ENCODE measurements around the gene NBL1.

NBL1 gene

GRCh38 chr1:19670787-19671186 is 26.7 kb downstream of the NBL1 start:
- no peak for DNase-seq (ENCODE audit: low spot score)

- no peak for DNase-seq (ENCODE audit: low spot score)
These were observed 28.1 kb downstream of the NBL1 start for GRCh38 chr1:19672237-19672636.

- DNase-seq (ENCODE audit: low spot score), result no peak
These were observed 31.7 kb downstream of the NBL1 start for GRCh38 chr1:19675797-19676196.

- DNase-seq (ENCODE audit: low spot score), result peak; percentile 72
These were observed 32.4 kb downstream of the NBL1 start for GRCh38 chr1:19676438-19676922.

GRCh38 chr1:19678493-19678892 is 34.4 kb downstream of the NBL1 start:
- no peak for DNase-seq (ENCODE audit: low spot score)

- no peak for DNase-seq (ENCODE audit: low spot score)
These were observed 34.9 kb downstream of the NBL1 start for GRCh38 chr1:19678931-19679453.

- no peak for DNase-seq (ENCODE audit: low spot score)
These were observed 35.6 kb downstream of the NBL1 start for GRCh38 chr1:19679691-19680090.

GRCh38 chr1:19680644-19681043 is 36.5 kb downstream of the NBL1 start:
- no peak for DNase-seq (ENCODE audit: low spot score)

GRCh38 chr1:19682257-19682656 is 38.1 kb downstream of the NBL1 start:
- DNase-seq (ENCODE audit: low spot score), result peak; percentile 87

- DNase-seq (ENCODE audit: low spot score), result no peak
These were observed 38.8 kb downstream of the NBL1 start for GRCh38 chr1:19682901-19683300.

GRCh38 chr1:19683351-19683750 is 39.2 kb downstream of the NBL1 start:
- DNase-seq (ENCODE audit: low spot score), result no peak

GRCh38 chr1:19684677-19685076 is 40.6 kb downstream of the NBL1 start:
- no peak for DNase-seq (ENCODE audit: low spot score)

GRCh38 chr1:19685994-19686393 is 41.9 kb downstream of the NBL1 start:
- DNase-seq (ENCODE audit: low spot score), result no peak

- DNase-seq (ENCODE audit: low spot score), result no peak
These were observed 43.3 kb downstream of the NBL1 start for GRCh38 chr1:19687414-19687813.

- DNase-seq (ENCODE audit: low spot score), result no peak
These were observed 44.1 kb downstream of the NBL1 start for GRCh38 chr1:19688041-19688842.

GRCh38 chr1:19689085-19689757 is 45.1 kb downstream of the NBL1 start:
- DNase-seq (ENCODE audit: low spot score), result no peak

GRCh38 chr1:19689856-19690255 is 45.7 kb downstream of the NBL1 start:
- DNase-seq (ENCODE audit: low spot score), result no peak

- no peak for DNase-seq (ENCODE audit: low spot score)
These were observed 46.2 kb downstream of the NBL1 start for GRCh38 chr1:19690342-19690741.

GRCh38 chr1:19694298-19694697 is 50.2 kb downstream of the NBL1 start:
- DNase-seq (ENCODE audit: low spot score), result no peak

- no peak for DNase-seq (ENCODE audit: low spot score)
These were observed 51.7 kb downstream of the NBL1 start for GRCh38 chr1:19695772-19696171.

GRCh38 chr1:19696820-19697219 is 52.7 kb downstream of the NBL1 start:
- DNase-seq (ENCODE audit: low spot score), result no peak

- no peak for DNase-seq (ENCODE audit: low spot score)
These were observed 54.1 kb downstream of the NBL1 start for GRCh38 chr1:19698181-19698580.

GRCh38 chr1:19700079-19700777 is 56.1 kb downstream of the NBL1 start:
- no peak for DNase-seq (ENCODE audit: low spot score)

Measured in RKO (cell line).